ENCODE data around the gene ZNF12. TPM values are rescaled to one million over a fixed set of nuclear protein-coding genes. Genes with fewer than 3 reads are reported as not detected.

ZNF12 gene
- total and polyA plus RNA-seq, 10 of the 15 experiments (the other 5 are each of a cell fraction or from before 2014, with no cell fraction given), result 6.7 to 38.1 (median 14.4) TPM

GRCh38 chr7:6654842-6655610, 51.7 kb downstream of the ZNF12 start:
- intact Hi-C loops (cut with micrococcal nuclease; ENCODE audit: unreplicated experiment), result no loop called here
- Histone ChIP-seq H3K4me2 (ENCODE audit: control insufficient read depth, insufficient read depth) (no peak overlapping the region), H3K36me3 (ENCODE audit: control insufficient read depth in 2 of 2, insufficient read depth in 2 of 2, low read length in 1 of 2) (peaks cover 11 to 22% of the 10 kb centered on the region in 2 experiments), H3K27ac (ENCODE audit: control insufficient read depth, insufficient read depth) (no peak overlapping the region), H2AFZ (ENCODE audit: control insufficient read depth, low read depth, low read length) (no peak overlapping the region), H3K4me3 (no peak overlapping the region), H4K20me1 (ENCODE audit: control insufficient read depth, insufficient read depth) (no peaks in the 10 kb centered on the region), H3K9me3 (replicated peaks; ENCODE audit: control insufficient read depth, insufficient read depth, low read length) (peaks cover 13% of the 10 kb centered on the region; the same call in 2 of the 3 replicates), H3K79me2 (ENCODE audit: control insufficient read depth, insufficient read depth, low read length) (no peaks in the 10 kb centered on the region), H3K4me1 (ENCODE audit: control insufficient read depth, insufficient read depth, low read length) (no peaks in the 10 kb centered on the region), H3K9ac (ENCODE audit: control insufficient read depth, insufficient read depth, low read length) (no peak overlapping the region), H3K27me3 (replicated peaks in 1 of 2; ENCODE audit: control insufficient read depth in 2 of 2, insufficient read depth in 2 of 2, low read length in 1 of 2) (no peaks in the 10 kb centered on the region)
- no peak for FAIRE-seq
- no TSS peak for BruUV-seq (replicated peaks)
- ATAC-seq, result no peak
- TF ChIP-seq, protein P1, sequence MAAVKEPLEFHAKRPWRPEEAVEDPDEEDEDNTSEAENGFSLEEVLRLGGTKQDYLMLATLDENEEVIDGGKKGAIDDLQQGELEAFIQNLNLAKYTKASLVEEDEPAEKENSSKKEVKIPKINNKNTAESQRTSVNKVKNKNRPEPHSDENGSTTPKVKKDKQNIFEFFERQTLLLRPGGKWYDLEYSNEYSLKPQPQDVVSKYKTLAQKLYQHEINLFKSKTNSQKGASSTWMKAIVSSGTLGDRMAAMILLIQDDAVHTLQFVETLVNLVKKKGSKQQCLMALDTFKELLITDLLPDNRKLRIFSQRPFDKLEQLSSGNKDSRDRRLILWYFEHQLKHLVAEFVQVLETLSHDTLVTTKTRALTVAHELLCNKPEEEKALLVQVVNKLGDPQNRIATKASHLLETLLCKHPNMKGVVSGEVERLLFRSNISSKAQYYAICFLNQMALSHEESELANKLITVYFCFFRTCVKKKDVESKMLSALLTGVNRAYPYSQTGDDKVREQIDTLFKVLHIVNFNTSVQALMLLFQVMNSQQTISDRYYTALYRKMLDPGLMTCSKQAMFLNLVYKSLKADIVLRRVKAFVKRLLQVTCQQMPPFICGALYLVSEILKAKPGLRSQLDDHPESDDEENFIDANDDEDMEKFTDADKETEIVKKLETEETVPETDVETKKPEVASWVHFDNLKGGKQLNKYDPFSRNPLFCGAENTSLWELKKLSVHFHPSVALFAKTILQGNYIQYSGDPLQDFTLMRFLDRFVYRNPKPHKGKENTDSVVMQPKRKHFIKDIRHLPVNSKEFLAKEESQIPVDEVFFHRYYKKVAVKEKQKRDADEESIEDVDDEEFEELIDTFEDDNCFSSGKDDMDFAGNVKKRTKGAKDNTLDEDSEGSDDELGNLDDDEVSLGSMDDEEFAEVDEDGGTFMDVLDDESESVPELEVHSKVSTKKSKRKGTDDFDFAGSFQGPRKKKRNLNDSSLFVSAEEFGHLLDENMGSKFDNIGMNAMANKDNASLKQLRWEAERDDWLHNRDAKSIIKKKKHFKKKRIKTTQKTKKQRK (IDR thresholded peaks at IDR 0.05; ENCODE audit: low read depth, low read length), result no peak
- TF ChIP-seq, protein P2, sequence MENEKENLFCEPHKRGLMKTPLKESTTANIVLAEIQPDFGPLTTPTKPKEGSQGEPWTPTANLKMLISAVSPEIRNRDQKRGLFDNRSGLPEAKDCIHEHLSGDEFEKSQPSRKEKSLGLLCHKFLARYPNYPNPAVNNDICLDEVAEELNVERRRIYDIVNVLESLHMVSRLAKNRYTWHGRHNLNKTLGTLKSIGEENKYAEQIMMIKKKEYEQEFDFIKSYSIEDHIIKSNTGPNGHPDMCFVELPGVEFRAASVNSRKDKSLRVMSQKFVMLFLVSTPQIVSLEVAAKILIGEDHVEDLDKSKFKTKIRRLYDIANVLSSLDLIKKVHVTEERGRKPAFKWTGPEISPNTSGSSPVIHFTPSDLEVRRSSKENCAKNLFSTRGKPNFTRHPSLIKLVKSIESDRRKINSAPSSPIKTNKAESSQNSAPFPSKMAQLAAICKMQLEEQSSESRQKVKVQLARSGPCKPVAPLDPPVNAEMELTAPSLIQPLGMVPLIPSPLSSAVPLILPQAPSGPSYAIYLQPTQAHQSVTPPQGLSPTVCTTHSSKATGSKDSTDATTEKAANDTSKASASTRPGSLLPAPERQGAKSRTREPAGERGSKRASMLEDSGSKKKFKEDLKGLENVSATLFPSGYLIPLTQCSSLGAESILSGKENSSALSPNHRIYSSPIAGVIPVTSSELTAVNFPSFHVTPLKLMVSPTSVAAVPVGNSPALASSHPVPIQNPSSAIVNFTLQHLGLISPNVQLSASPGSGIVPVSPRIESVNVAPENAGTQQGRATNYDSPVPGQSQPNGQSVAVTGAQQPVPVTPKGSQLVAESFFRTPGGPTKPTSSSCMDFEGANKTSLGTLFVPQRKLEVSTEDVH (IDR thresholded peaks at IDR 0.05; ENCODE audit: low read depth, partially characterized antibody), result no peak
- TF ChIP-seq HDAC6 (IDR thresholded peaks at IDR 0.05; ENCODE audit: unreplicated experiment) (no peak), ZSCAN29 (IDR thresholded peaks at IDR 0.05) (no peak), JUNB (IDR thresholded peaks at IDR 0.05) (no peak)
- in situ Hi-C loops (cut with MboI), result no loop called here
- ChIA-PET POLR2A (no interaction called here), SMC1A (ENCODE audit: uncharacterized antibody, unreplicated experiment) (no interaction called here), RAD21 (ENCODE audit: unreplicated experiment) (no interaction called here), CTCF (no interaction called here)
- WGBS (ENCODE audit: insufficient coverage, insufficient replicate concordance, low lambda C conversion rate, missing lambda C conversion rate), result 97% methylated on average over 48 of the region's 48 CpGs
- DNase-seq (ENCODE audit: low read depth, low spot score), result no peak

All from GM12878 (cell line).